Activated gamma-delta T cell (primary cell): Measurements from ENCODE around the gene GSTT2.

Experiments used
- DNase-seq: peaks from one replicate; lab custom pipeline; 2025; lab: John Stamatoyannopoulos, UW

Gene GSTT2

GRCh38 chr22:24008381-24009226, 28.7 kb downstream of the GSTT2 start:
- no peak for DNase-seq

- no peak for DNase-seq
Observed at GRCh38 chr22:24009227-24010017, 29.5 kb downstream of the GSTT2 start.

- no peak for DNase-seq
Observed at GRCh38 chr22:24010018-24010391, 30.1 kb downstream of the GSTT2 start.

- DNase-seq = no peak
Observed at GRCh38 chr22:24011735-24012068, 31.8 kb downstream of the GSTT2 start.

GRCh38 chr22:24016156-24016555, 36.2 kb downstream of the GSTT2 start:
- no peak for DNase-seq

GRCh38 chr22:24021304-24021703, 41.4 kb downstream of the GSTT2 start:
- no peak for DNase-seq

- no peak for DNase-seq
Observed at GRCh38 chr22:24023204-24023789, 43.4 kb downstream of the GSTT2 start.

- no peak for DNase-seq
Observed at GRCh38 chr22:24024354-24024753, 44.4 kb downstream of the GSTT2 start.

GRCh38 chr22:24025475-24025874, 45.5 kb downstream of the GSTT2 start:
- DNase-seq = no peak

- no peak for DNase-seq
Observed at GRCh38 chr22:24026056-24026455, 46.1 kb downstream of the GSTT2 start.

- DNase-seq = no peak
Observed at GRCh38 chr22:24026733-24027132, 46.8 kb downstream of the GSTT2 start.

GRCh38 chr22:24027389-24027975, 47.5 kb downstream of the GSTT2 start:
- DNase-seq = no peak

- DNase-seq = no peak
Observed at GRCh38 chr22:24027991-24028390, 48.1 kb downstream of the GSTT2 start.

- no peak for DNase-seq
Observed at GRCh38 chr22:24028533-24028932, 48.6 kb downstream of the GSTT2 start.

- DNase-seq = no peak
Observed at GRCh38 chr22:24029304-24029703, 49.4 kb downstream of the GSTT2 start.

- DNase-seq = no peak
Observed at GRCh38 chr22:24030186-24030702, 50.3 kb downstream of the GSTT2 start.
